Natural killer cell (primary cell): Measurements from ENCODE around the gene RAB4B. TPM values are rescaled to one million over a fixed set of nuclear protein-coding genes. Genes with fewer than 3 reads are reported as not detected.
"Not testable (repeated sequence)": the region's sequence is repeated elsewhere in the genome, so short reads cannot be mapped to it uniquely, and the experiment has no call there.

Source experiments
- ATAC-seq, 3 donors: fragments of 150-1000 bp in 2 of 3; fragments of 200-7000 bp in 1 of 3; cut with Tn5 transposase; 1 replicate in 1 of 3; 2 replicates in 2 of 3; pipeline ENCODE4 v1.10.0; 2021; ENCODE audit warnings: mild to moderate bottlenecking in 2 of 3, moderate library complexity in 2 of 3
- DNase-seq, 2 donors: peaks; one replicate each; pipeline versions ENCODE4 v3.0.0 to v3.0.0-alpha.2; 2013 to 2021; ENCODE audit warnings: mixed read lengths in 1 of 2
- H3K27ac ChIP-seq: one replicate; pipeline ENCODE4 v1.5.1; 2013; ENCODE audit warnings: mild to moderate bottlenecking, low read length
- H3K27me3 ChIP-seq: one replicate; pipeline ENCODE4 v1.6.1; 2013; ENCODE audit warnings: low read length; ENCODE audit not compliant: control insufficient read depth, insufficient read depth
- H3K36me3 ChIP-seq: one replicate; pipeline ENCODE4 v1.6.1; 2013; ENCODE audit warnings: low read length; ENCODE audit not compliant: control insufficient read depth, insufficient read depth
- H3K4me1 ChIP-seq: one replicate; pipeline ENCODE4 v1.6.1; 2013; ENCODE audit warnings: low read length; ENCODE audit not compliant: control insufficient read depth, insufficient read depth
- H3K4me3 ChIP-seq: one replicate; pipeline ENCODE4 v1.5.1; 2013; ENCODE audit warnings: low read length
- H3K9me3 ChIP-seq: one replicate; pipeline ENCODE4 v1.6.1; 2013; ENCODE audit warnings: low read length; ENCODE audit not compliant: control insufficient read depth, insufficient read depth
- H3K27ac Mint-ChIP-seq, 2 donors: one replicate each; pipeline ENCODE4 v1.8.0; 2022; ENCODE audit warnings: mild to moderate bottlenecking in 2 of 2, mixed read lengths in 2 of 2, moderate library complexity in 1 of 2
- H3K27me3 Mint-ChIP-seq, 2 donors: one replicate each; pipeline ENCODE4 v1.8.0; 2022; ENCODE audit warnings: low read depth in 2 of 2, mixed read lengths in 2 of 2
- H3K36me3 Mint-ChIP-seq: one replicate; pipeline ENCODE4 v1.8.0; 2022; ENCODE audit warnings: mixed read lengths
- H3K4me1 Mint-ChIP-seq, 2 donors: one replicate each; pipeline ENCODE4 v1.8.0; 2022; ENCODE audit warnings: mixed read lengths in 2 of 2
- H3K4me3 Mint-ChIP-seq: one replicate; pipeline ENCODE4 v1.8.0; 2022; ENCODE audit warnings: mild to moderate bottlenecking, moderate library complexity, mixed read lengths
- H3K9me3 Mint-ChIP-seq, 2 donors: one replicate each; pipeline ENCODE4 v1.8.0; 2022; ENCODE audit warnings: mixed read lengths in 2 of 2
- WGBS: methylation state at CpG from one replicate; pipeline ENCODE4 v1.1.7; 2013; ENCODE audit warnings: missing lambda C conversion rate; ENCODE audit not compliant: insufficient coverage; 5-methylcytosine and 5-hydroxymethylcytosine counted together
- intact Hi-C: fragments of 100-400 bp; cut with micrococcal nuclease; formaldehyde crosslinking; loops from one replicate; pipeline ENCODE4 v1.14.2; 2022
- total RNA-seq, 4 donors: library from RNA; stranded (reverse); fragments of 120-200 nt in 1 of 4; gene quantifications; one replicate each; pipeline versions ENCODE4 v1.2.3 to v1.2.4, GENCODE V29; 2013 to 2022
- TF ChIP-seq, protein P1 (sequence below): fragments of 200-600 bp; IDR thresholded peaks from one replicate; pipeline ENCODE4 v1.8.0; 2022; ENCODE audit warnings: antibody characterized with exemption

The RAB4B gene, protein sequence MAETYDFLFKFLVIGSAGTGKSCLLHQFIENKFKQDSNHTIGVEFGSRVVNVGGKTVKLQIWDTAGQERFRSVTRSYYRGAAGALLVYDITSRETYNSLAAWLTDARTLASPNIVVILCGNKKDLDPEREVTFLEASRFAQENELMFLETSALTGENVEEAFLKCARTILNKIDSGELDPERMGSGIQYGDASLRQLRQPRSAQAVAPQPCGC
- total RNA-seq = 10 to 100 TPM; 97.8 to 99.8 (median 98.6) TPM
- 49.7 TPM for total RNA-seq (2013)

DNA sequence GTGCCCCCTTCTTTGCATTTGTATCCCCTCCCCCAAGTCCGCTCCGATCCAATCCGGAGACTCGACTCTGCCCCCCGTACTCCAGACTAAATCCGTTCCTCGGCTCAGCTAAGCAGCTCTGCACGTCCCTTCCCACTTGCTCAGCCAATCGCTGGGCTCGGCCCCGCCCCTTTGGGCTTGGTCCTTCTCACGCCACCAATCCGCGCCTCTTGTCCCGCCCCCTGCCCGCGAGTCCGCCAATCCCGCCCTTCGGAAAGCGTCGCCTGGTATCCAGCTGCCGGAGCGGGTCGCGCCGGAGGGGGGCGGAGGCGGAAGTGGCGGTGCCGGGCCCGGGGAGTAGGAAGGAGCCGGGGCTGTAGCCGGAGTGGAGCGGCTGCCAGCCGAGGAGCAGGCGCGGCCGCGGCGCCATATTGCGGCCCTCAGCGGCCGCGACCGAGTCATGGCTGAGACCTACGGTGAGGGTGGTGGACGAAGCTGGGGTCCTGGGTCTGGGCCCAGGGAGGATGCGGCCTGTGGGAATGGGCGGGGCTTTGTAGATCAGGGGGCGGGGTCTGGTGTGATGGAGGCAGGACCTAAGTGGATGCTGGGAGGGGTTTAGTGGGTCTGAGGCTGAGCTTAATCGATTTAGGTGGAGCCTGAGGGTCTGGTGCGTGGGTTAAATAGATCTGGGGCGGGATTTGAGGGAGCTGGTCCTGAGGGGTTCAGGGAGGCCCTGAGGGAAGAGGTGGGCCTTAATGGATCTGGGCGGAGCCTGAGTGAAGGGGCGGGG is at the start of gene RAB4B:
Gene RAB4B (plus strand): TSS at position 311 of the 769 bp plus-strand sequence. CDS start 129 bp downstream, at position 440.
- intact Hi-C loops = loop anchor here (1.0 to 10.0 kb wide), 7 partner anchors 20 to 485 kb away; partner anchors contain the start of genes ACTMAP, BLVRB, COQ8B and SPTBN4
- under 1% methylated on average over 56 of the region's 56 CpGs for WGBS

DNA sequence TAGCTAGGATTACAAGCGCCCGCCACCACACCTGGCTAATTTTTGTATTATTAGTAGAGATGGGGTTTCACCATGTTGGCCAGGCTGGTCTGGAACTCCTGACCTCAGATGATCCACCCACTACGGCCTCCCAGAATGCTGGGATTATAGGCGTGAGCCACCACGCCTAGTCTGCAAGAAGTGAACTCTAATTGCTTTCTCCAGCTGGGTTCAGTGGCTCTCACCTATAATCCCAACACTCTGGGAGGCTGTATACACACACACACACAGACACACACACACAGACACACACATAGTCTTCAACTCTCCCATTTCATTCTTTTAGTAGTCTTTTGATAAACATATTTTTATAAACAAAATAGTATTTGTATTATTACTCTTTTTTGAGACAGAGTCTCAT is 48.0 kb upstream of the RAB4B start:
- H3K36me3 Mint-ChIP-seq, H3K27me3 Mint-ChIP-seq, H3K4me3 Mint-ChIP-seq, H3K4me3 ChIP-seq, H3K27ac Mint-ChIP-seq, DNase-seq, H3K27ac ChIP-seq, H3K27me3 ChIP-seq, H3K9me3 ChIP-seq, H3K4me1 Mint-ChIP-seq, H3K9me3 Mint-ChIP-seq, intact Hi-C loops, ATAC-seq, H3K4me1 ChIP-seq: not testable (repeated sequence)
- 95% methylated on average over 5 of the region's 5 CpGs for WGBS
- peaks cover 52% of the 10 kb centered on the region for H3K36me3 ChIP-seq

More for the DNA sequence above, at the start of gene RAB4B:
- Histone ChIP-seq H3K27me3 (no peaks in the 10 kb centered on the region), H3K36me3 (peaks cover 9% of the 10 kb centered on the region), H3K9me3 (no peaks in the 10 kb centered on the region), H3K27ac (peak within 1 kb of the TSS; percentile 99), H3K4me1 (peaks cover 26% of the 10 kb centered on the region), H3K4me3 (peak within 1 kb of the TSS; percentile 92)
- peak within 1 kb of the TSS; percentile 95 to 96 for H3K27ac Mint-ChIP-seq
- peaks cover 37 to 51% of the 10 kb centered on the region in 2 donors for H3K4me1 Mint-ChIP-seq
- no peaks in the 10 kb centered on the region for H3K9me3 Mint-ChIP-seq
- H3K36me3 Mint-ChIP-seq = no peaks in the 10 kb centered on the region
- peak; percentile 80 to 93 (median 82) for ATAC-seq
- H3K27me3 Mint-ChIP-seq = no peaks in the 10 kb centered on the region
- H3K4me3 Mint-ChIP-seq = peak within 1 kb of the TSS; percentile 97
- DNase-seq = peak; percentile 100
- TF ChIP-seq, protein P1, sequence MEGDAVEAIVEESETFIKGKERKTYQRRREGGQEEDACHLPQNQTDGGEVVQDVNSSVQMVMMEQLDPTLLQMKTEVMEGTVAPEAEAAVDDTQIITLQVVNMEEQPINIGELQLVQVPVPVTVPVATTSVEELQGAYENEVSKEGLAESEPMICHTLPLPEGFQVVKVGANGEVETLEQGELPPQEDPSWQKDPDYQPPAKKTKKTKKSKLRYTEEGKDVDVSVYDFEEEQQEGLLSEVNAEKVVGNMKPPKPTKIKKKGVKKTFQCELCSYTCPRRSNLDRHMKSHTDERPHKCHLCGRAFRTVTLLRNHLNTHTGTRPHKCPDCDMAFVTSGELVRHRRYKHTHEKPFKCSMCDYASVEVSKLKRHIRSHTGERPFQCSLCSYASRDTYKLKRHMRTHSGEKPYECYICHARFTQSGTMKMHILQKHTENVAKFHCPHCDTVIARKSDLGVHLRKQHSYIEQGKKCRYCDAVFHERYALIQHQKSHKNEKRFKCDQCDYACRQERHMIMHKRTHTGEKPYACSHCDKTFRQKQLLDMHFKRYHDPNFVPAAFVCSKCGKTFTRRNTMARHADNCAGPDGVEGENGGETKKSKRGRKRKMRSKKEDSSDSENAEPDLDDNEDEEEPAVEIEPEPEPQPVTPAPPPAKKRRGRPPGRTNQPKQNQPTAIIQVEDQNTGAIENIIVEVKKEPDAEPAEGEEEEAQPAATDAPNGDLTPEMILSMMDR = no peak

DNA sequence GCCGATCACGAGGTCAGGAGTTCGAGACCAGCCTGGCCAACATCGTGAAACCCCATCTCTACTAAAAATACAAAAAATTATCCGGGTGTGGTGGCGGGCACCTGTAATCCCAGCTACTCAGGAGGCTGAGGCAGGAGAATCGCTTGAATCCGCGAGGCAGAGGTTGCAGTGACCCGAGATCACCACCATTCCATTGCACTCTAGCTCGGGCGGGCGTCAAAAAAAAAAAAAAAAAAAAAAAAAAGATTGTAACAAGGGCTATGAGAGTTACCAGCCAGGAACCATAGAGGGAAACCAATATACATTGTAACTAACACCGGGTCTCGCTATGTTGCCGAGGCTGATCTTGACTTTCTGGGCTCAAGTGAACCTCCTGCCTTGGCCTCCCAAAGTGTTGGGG is 45.7 kb upstream of the RAB4B start:
- H3K4me3 ChIP-seq, H3K9me3 Mint-ChIP-seq, H3K4me1 Mint-ChIP-seq, H3K27me3 Mint-ChIP-seq, DNase-seq, intact Hi-C loops, H3K36me3 Mint-ChIP-seq, H3K27me3 ChIP-seq, H3K27ac ChIP-seq, H3K4me1 ChIP-seq, H3K27ac Mint-ChIP-seq, H3K4me3 Mint-ChIP-seq, ATAC-seq, H3K9me3 ChIP-seq: not testable (repeated sequence)
- WGBS = 97% methylated on average over 16 of the region's 16 CpGs
- H3K36me3 ChIP-seq = peaks cover 54% of the 10 kb centered on the region

DNA sequence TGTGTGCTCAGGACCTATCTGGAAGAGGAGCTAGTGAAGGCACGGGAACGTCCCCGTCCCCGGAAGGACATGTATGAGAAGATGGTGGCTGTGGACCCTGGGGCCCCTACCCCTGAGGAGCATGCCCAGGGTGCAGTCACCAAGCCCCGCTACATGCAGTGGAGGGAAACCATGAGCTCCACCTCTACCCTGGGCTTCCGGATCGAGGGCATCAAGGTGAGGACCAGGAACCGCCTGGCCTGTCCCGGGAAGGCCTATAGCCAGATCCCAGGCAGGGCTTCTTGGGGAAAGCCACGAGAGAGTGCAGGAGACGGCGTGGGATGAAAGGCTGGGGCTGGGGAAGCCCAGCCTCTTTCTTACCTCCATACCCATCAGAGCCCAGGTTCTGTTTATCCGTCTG is 44.9 kb upstream of the RAB4B start:
- Histone ChIP-seq H3K27me3 (no peaks in the 10 kb centered on the region), H3K4me3 (no peak overlapping the region), H3K4me1 (no peaks in the 10 kb centered on the region), H3K9me3 (no peaks in the 10 kb centered on the region), H3K27ac (no peak overlapping the region), H3K36me3 (peaks cover 55% of the 10 kb centered on the region)
- Mint-ChIP-seq H3K4me3 (no peak overlapping the region), H3K27ac (no peak overlapping the region), H3K9me3 (no peaks in the 10 kb centered on the region), H3K36me3 (peaks cover 7% of the 10 kb centered on the region), H3K4me1 (no peaks in the 10 kb centered on the region), H3K27me3 (no peaks in the 10 kb centered on the region)
- 95% methylated on average over 13 of the region's 13 CpGs for WGBS
- no peak for ATAC-seq
- intact Hi-C loops = no loop called here
- DNase-seq = no peak
- TF ChIP-seq, protein P1 = no peak
